ENCODE data around the gene GAL3ST2. TPM values are rescaled to one million over a fixed set of nuclear protein-coding genes. Genes with fewer than 3 reads are reported as not detected.
"Not testable (repeated sequence)": the region's sequence is repeated elsewhere in the genome, so short reads cannot be mapped to it uniquely, and the experiment has no call there.

GAL3ST2 gene
- total and polyA plus RNA-seq, 2 experiments from 2014 or later = not detected

DNA sequence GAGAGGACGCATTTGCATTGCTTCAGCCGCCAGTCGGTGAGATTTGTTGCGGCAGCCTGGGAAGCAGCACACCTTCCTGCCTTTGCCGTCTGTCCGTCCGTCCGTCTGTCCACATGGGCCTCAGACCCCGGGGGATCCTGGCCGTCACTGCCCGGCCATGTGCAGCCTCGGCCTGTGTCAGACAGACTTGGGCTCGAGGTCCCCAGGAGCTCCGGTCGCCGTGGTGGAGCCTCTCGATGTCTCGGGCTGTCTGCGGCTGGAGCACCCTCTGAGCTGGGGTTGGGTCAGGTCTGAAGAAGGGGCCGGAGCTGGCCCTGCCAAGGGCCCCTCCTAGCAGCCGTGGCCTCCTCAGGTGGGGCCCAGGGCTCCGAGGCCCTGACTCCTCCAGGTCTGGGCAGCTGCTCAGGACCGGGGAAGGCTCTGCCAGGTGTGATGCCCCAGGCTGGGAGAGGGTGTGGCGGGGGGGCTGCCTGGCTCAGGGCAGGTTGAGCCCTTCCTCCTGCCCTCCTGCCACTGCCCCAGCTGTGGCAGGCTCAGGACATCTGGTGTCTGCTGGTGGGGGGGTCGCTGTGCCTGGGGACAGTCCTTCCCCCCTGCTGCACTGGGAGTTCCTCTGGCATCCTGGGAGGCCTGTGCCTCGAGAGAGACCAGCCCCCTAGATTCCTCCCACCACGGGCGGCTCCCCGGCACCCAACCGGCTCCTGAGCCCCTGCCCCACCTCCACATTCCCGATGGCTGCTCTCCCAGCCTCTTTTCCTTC lies 44.2 kb downstream of the GAL3ST2 start:
- in situ Hi-C loops (cut with MboI) = no loop called here
- H3F3A ChIP-seq (ENCODE audit: insufficient read depth) = no peaks in the 10 kb centered on the region
- no peak overlapping the region for H3K9ac ChIP-seq
- TF ChIP-seq EZH2 (IDR thresholded peaks at IDR 0.05; ENCODE audit: insufficient read depth, poor library complexity, severe bottlenecking) (no peak), EZH2phosphoT487 (IDR thresholded peaks at IDR 0.05; ENCODE audit: insufficient read depth, low read depth) (no peak)
- H3K36me3 ChIP-seq (ENCODE audit: low read depth) = no peaks in the 10 kb centered on the region
- WGBS, 2 experiments (ENCODE audit: low coverage in 1 of 2, low lambda C conversion rate in 2 of 2, missing lambda C conversion rate in 2 of 2) = 74 to 80% methylated on average over 25 to 29 of the region's 31 CpGs
- H3K27ac ChIP-seq = no peak overlapping the region
- H3K4me1 ChIP-seq (ENCODE audit: insufficient read depth) = no peaks in the 10 kb centered on the region
- H3K27me3 ChIP-seq (replicated peaks; ENCODE audit: insufficient read depth) = peaks cover 14% of the 10 kb centered on the region; the same call in 1 of the 2 replicates
- no peak overlapping the region for H3K4me3 ChIP-seq
- DNase-seq = no peak
- no peaks in the 10 kb centered on the region for H3K9me2 ChIP-seq (ENCODE audit: insufficient read depth)
- H4K20me1 ChIP-seq (ENCODE audit: insufficient read depth) = no peaks in the 10 kb centered on the region
- no peak overlapping the region for H2AFZ ChIP-seq
- H3K4me2 ChIP-seq (ENCODE audit: unreplicated experiment) = no peak overlapping the region
- H3K9me3 ChIP-seq (ENCODE audit: low read depth) = no peaks in the 10 kb centered on the region
- H3K79me2 ChIP-seq (ENCODE audit: insufficient read depth) = no peaks in the 10 kb centered on the region

DNA sequence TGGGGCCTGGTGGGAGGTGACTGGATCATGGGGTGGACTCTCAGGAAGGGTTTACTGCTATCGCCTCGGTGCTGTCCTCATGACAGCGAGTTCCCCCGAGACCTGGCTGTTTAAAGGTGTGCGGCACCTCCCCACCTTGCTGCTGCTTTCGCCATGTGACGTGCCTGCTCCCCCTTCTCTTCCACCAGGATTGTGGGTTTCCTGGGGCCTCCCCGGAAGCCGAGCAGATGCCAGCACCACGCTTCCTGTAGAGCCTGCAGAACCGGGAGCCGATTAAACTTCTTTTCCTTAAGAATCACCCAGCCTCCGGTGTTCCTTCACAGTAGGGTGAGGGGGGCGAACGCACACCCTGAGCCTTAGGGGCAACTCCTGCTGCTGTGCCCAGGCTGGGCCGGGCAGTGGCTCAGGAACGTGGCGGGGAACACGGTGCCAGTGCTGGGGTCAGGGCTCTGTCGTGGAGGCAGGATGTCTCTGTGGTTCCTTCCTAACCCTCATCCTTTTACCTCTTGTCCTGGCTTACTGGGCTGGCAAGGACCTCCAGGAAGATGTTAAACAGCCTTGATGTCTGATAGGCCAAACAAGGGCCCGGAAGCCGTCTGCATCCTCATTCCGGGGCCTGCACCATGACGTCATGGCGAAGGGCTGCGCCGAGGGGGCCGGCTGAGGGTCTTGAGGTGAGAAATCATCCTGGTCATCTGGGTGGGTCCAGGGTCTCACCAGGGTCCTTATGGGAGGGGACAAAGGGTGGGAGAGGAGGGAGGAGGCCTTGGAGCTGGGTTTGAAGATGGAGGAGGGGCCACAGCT lies 45.0 kb downstream of the GAL3ST2 start:
- peaks cover 14% of the 10 kb centered on the region; the same call in 1 of the 2 replicates for H3K27me3 ChIP-seq (replicated peaks; ENCODE audit: insufficient read depth)
- no peak overlapping the region for H3K4me3 ChIP-seq
- no peaks in the 10 kb centered on the region for H3F3A ChIP-seq (ENCODE audit: insufficient read depth)
- 59 to 62% methylated on average over 28 of the region's 28 CpGs for WGBS, 2 experiments (ENCODE audit: low coverage in 1 of 2, low lambda C conversion rate in 2 of 2, missing lambda C conversion rate in 2 of 2)
- in situ Hi-C loops (cut with MboI) = no loop called here
- H3K9ac ChIP-seq = no peak overlapping the region
- no peaks in the 10 kb centered on the region for H3K79me2 ChIP-seq (ENCODE audit: insufficient read depth)
- H3K4me1 ChIP-seq (ENCODE audit: insufficient read depth) = no peaks in the 10 kb centered on the region
- no peaks in the 10 kb centered on the region for H3K9me2 ChIP-seq (ENCODE audit: insufficient read depth)
- H3K27ac ChIP-seq = no peak overlapping the region
- H3K4me2 ChIP-seq (ENCODE audit: unreplicated experiment) = no peak overlapping the region
- H2AFZ ChIP-seq = no peak overlapping the region
- DNase-seq = no peak
- H4K20me1 ChIP-seq (ENCODE audit: insufficient read depth) = no peaks in the 10 kb centered on the region
- H3K36me3 ChIP-seq (ENCODE audit: low read depth) = no peaks in the 10 kb centered on the region
- no peaks in the 10 kb centered on the region for H3K9me3 ChIP-seq (ENCODE audit: low read depth)
- no peak for TF ChIP-seq EZH2 (IDR thresholded peaks at IDR 0.05; ENCODE audit: insufficient read depth, poor library complexity, severe bottlenecking)
- no peak for TF ChIP-seq EZH2phosphoT487 (IDR thresholded peaks at IDR 0.05; ENCODE audit: insufficient read depth, low read depth)

GRCh38 chr2:241822264-241822623 lies 45.6 kb downstream of the GAL3ST2 start:
- Histone ChIP-seq H3F3A (ENCODE audit: insufficient read depth) (no peaks in the 10 kb centered on the region), H3K27ac (no peak overlapping the region), H2AFZ (no peak overlapping the region), H3K9me3 (ENCODE audit: low read depth) (peaks cover 3% of the 10 kb centered on the region), H3K36me3 (ENCODE audit: low read depth) (no peaks in the 10 kb centered on the region), H3K27me3 (replicated peaks; ENCODE audit: insufficient read depth) (peaks cover 14% of the 10 kb centered on the region; the same call in 1 of the 2 replicates), H3K9me2 (ENCODE audit: insufficient read depth) (no peaks in the 10 kb centered on the region), H3K4me2 (ENCODE audit: unreplicated experiment) (no peak overlapping the region), H3K4me3 (no peak overlapping the region), H4K20me1 (ENCODE audit: insufficient read depth) (no peaks in the 10 kb centered on the region), H3K4me1 (ENCODE audit: insufficient read depth) (no peaks in the 10 kb centered on the region), H3K79me2 (ENCODE audit: insufficient read depth) (no peaks in the 10 kb centered on the region), H3K9ac (no peak overlapping the region)
- no peak for DNase-seq
- in situ Hi-C loops (cut with MboI) = no loop called here
- 49 to 64% methylated on average over 14 of the region's 14 CpGs for WGBS, 2 experiments (ENCODE audit: low coverage in 1 of 2, low lambda C conversion rate in 2 of 2, missing lambda C conversion rate in 2 of 2)
- no peak for TF ChIP-seq EZH2 (IDR thresholded peaks at IDR 0.05; ENCODE audit: insufficient read depth, poor library complexity, severe bottlenecking)
- TF ChIP-seq EZH2phosphoT487 (IDR thresholded peaks at IDR 0.05; ENCODE audit: insufficient read depth, low read depth) = no peak

DNA sequence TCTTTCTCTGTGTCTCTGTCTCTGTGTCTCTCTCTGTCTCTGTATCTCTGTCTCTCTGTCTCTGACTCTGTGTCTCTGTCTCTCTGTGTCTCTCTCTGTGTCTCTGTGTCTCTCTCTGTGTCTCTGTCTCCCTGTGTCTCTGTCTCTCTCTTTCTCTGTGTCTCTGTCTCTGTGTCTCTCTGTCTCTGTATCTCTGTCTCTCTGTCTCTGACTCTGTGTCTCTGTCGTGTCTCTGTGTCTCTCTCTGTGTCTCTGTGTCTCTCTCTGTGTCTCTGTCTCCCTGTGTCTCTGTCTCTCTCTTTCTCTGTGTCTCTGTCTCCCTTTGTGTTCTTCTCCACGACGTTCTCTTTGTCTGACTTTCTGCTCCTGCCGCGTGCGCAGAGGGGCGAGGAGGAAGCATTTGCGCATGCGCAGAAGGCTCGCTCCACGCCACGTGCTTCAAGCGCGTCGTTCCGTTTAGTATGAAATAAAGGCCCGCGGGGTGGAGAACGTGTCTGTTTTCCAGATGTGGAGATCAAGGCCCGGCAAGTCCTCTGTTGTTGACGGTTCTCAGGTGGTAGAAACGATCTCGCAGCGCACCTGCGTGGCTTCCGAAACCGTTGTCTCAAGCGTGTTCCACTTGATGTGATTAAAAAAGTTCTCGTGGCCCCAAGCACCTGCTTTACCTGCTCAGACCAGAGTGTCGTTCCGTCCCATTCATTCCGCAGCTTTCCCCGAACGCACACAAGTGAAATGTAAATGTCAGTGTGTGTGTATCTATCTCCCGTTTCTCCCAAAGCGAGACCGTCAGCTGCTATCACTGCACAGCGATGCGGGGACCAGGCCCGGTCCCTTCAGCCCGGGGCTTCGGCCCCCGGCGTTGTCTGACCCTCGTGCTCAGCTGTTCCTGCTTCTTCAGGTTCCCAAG lies 47.2 kb downstream of the GAL3ST2 start:
- H3K9me3 ChIP-seq (ENCODE audit: low read depth); in situ Hi-C loops (cut with MboI); H3K36me3 ChIP-seq (ENCODE audit: low read depth); H3F3A ChIP-seq (ENCODE audit: insufficient read depth); H3K79me2 ChIP-seq (ENCODE audit: insufficient read depth); H3K4me3 ChIP-seq; DNase-seq; H4K20me1 ChIP-seq (ENCODE audit: insufficient read depth); H3K27ac ChIP-seq; H3K4me2 ChIP-seq (ENCODE audit: unreplicated experiment); H3K9me2 ChIP-seq (ENCODE audit: insufficient read depth); H3K4me1 ChIP-seq (ENCODE audit: insufficient read depth); H3K9ac ChIP-seq; H2AFZ ChIP-seq: not testable (repeated sequence)
- H3K27me3 ChIP-seq (replicated peaks; ENCODE audit: insufficient read depth) = peaks cover 14% of the 10 kb centered on the region; the same call in 1 of the 2 replicates
- 42 to 44% methylated on average over 45 of the region's 45 CpGs for WGBS, 2 experiments (ENCODE audit: low coverage in 1 of 2, low lambda C conversion rate in 2 of 2, missing lambda C conversion rate in 2 of 2)

All from GM23248 (cell line).